HepG2 (cell line): Measurements from ENCODE around the gene TGM2. TPM values are rescaled to one million over a fixed set of nuclear protein-coding genes. Genes with fewer than 3 reads are reported as not detected.

ENCODE experiments used
- ATF7 ChIP-seq, 2 experiments: fragments of 450-650 bp in 1 of 2; sonication (generic) in 1 of 2; formaldehyde crosslinking in 1 of 2; IDR thresholded peaks; 2 replicates each; pipeline versions ENCODE4 v1.4.0 to v1.6.1; 2016 to 2020; ENCODE audit warnings: antibody characterized with exemption in 1 of 2, mild to moderate bottlenecking in 1 of 2, missing genetic modification reagents in 1 of 2
- DNMT3B ChIP-seq: conservative IDR thresholded peaks from 2 replicates; pipeline ENCODE4 v1.6.1; 2016; ENCODE audit warnings: missing biosample characterization, control low read depth
- JUND ChIP-seq: sonication (generic); formaldehyde crosslinking; IDR thresholded peaks from 2 replicates; pipeline ENCODE4 v1.8.0; 2022; ENCODE audit warnings: mild to moderate bottlenecking, missing genetic modification reagents
- KAT8 ChIP-seq: IDR thresholded peaks from 2 replicates; pipeline ENCODE4 v1.6.1; 2016; ENCODE audit warnings: missing genetic modification reagents, missing compliant biosample characterization
- NR2F1 ChIP-seq, 2 experiments: fragments of 450-650 bp in 1 of 2; formaldehyde crosslinking in 1 of 2; IDR thresholded peaks; 2 replicates each; pipeline versions ENCODE4 v1.5.0 to v1.6.1; 2016 to 2020; ENCODE audit warnings: mild to moderate bottlenecking in 1 of 2, missing compliant biosample characterization in 1 of 2, missing genetic modification reagents in 1 of 2, moderate library complexity in 1 of 2
- RERE ChIP-seq: IDR thresholded peaks from 2 replicates; pipeline ENCODE4 v1.6.1; 2016; ENCODE audit warnings: low read depth, missing genetic modification reagents, missing compliant biosample characterization
- SIX4 ChIP-seq: sonication (generic); formaldehyde crosslinking; IDR thresholded peaks from 2 replicates; pipeline ENCODE4 v1.4.0; 2020; ENCODE audit warnings: missing genetic modification reagents
- SKIL ChIP-seq: sonication (generic); formaldehyde crosslinking; IDR thresholded peaks from 2 replicates; pipeline ENCODE4 v1.8.0; 2022; ENCODE audit warnings: missing genetic modification reagents, mild to moderate bottlenecking, moderate library complexity, borderline replicate concordance
- TBX2 ChIP-seq: sonication (generic); formaldehyde crosslinking; IDR thresholded peaks from 2 replicates; pipeline ENCODE4 v1.5.0; 2020; ENCODE audit warnings: missing genetic modification reagents, mild to moderate bottlenecking, borderline replicate concordance
- TERF1 ChIP-seq: sonication (generic); formaldehyde crosslinking; IDR thresholded peaks from 2 replicates; pipeline ENCODE4 v1.8.0; 2022; ENCODE audit warnings: mild to moderate bottlenecking, missing genetic modification reagents, moderate library complexity
- THAP11 ChIP-seq: IDR thresholded peaks from 2 replicates; pipeline ENCODE4 v1.6.1; 2016; ENCODE audit warnings: missing biosample characterization, missing genetic modification reagents
- THAP7 ChIP-seq: sonication (generic); formaldehyde crosslinking; IDR thresholded peaks from 2 replicates; pipeline ENCODE4 v1.8.1; 2023; ENCODE audit warnings: mild to moderate bottlenecking, missing genetic modification reagents
- ZFX ChIP-seq: sonication (generic); formaldehyde crosslinking; IDR thresholded peaks from 2 replicates; pipeline ENCODE4 v1.4.0; 2020; ENCODE audit warnings: mild to moderate bottlenecking, low read depth, missing genetic modification reagents, moderate library complexity
- ZNF362 ChIP-seq: sonication (generic); formaldehyde crosslinking; IDR thresholded peaks from 2 replicates; pipeline ENCODE4 v1.4.0; 2020; ENCODE audit warnings: missing genetic modification reagents, mild to moderate bottlenecking, borderline replicate concordance
- ZNF768 ChIP-seq: sonication (generic); formaldehyde crosslinking; IDR thresholded peaks from 2 replicates; pipeline ENCODE4 v1.4.0; 2020; ENCODE audit warnings: missing genetic modification reagents
- ZUFSP ChIP-seq: sonication (generic); formaldehyde crosslinking; IDR thresholded peaks from 2 replicates; pipeline ENCODE4 v1.9.0; 2021; ENCODE audit warnings: missing genetic modification reagents, mild to moderate bottlenecking, borderline replicate concordance
- polyA plus RNA-seq, 8 experiments: library from polyadenylated mRNA; depleted of rRNA in 3 of 8; stranded (reverse) in 7 of 8; unstranded in 1 of 8; fragments of >200 nt; fragmentation: Illumina TruSeq in 4 of 8; extraction: Trizol in 4 of 8; gene quantifications; 2 replicates each; pipeline versions ENCODE4 v1.2.1 to v1.2.3, GENCODE V29; 2011 to 2016; ENCODE audit warnings: low read depth in 4 of 8, missing spikeins in 1 of 8, mixed read lengths in 1 of 8; ENCODE audit not compliant: insufficient read depth in 1 of 8
- total RNA-seq, 5 experiments: library from RNA; depleted of rRNA; stranded (reverse); fragments of >200 nt; fragmentation: Illumina TruSeq; extraction: Trizol; gene quantifications; 2 replicates each; pipeline ENCODE4 v1.2.3, GENCODE V29; 2016; ENCODE audit warnings: low read depth in 1 of 5

Gene TGM2
- total and polyA plus RNA-seq, 2 of the 13 experiments (the other 11 are each of a cell fraction or from before 2014, with no cell fraction given) = 4.2 to 46.4 TPM

GRCh38 chr20:38082894-38083293 is 82.2 kb downstream of the TGM2 start (continued):
- TF ChIP-seq ATF7 (IDR thresholded peaks at IDR 0.05) = no peak
- TF ChIP-seq ATF7 (CRISPR knock-in tag; IDR thresholded peaks at IDR 0.05) = no peak
- no peak for TF ChIP-seq ZFX
- TF ChIP-seq SKIL (CRISPR knock-in tag) = peak; percentile 50; the same call in 1 of the 2 replicates
- TF ChIP-seq THAP7 = no peak
- TF ChIP-seq JUND (CRISPR knock-in tag) = no peak
- TF ChIP-seq DNMT3B = 0 out of 2 replicates have a peak, but pooled peaks have one; percentile 23
- no peak for TF ChIP-seq TERF1 (CRISPR knock-in tag)
- TF ChIP-seq TBX2 = no peak
- TF ChIP-seq ZNF768 (CRISPR knock-in tag) = no peak
- peak; percentile 87 for TF ChIP-seq ZNF362 (CRISPR knock-in tag)
- TF ChIP-seq ZUFSP = no peak
- TF ChIP-seq NR2F1 (CRISPR knock-in tag; IDR thresholded peaks at IDR 0.05) = peak in 1 of 2 experiments; percentile 70; a peak in 2 of 4 replicates
- peak; percentile 85 for TF ChIP-seq RERE (CRISPR knock-in tag)
- peak; percentile 69 for TF ChIP-seq THAP11
- TF ChIP-seq KAT8 (CRISPR knock-in tag) = no peak
- TF ChIP-seq SIX4 (CRISPR knock-in tag) = peak; percentile 83
